NCI-H774 (cell line): ENCODE data around the gene SEMA4F.
A peak's percentile ranks its signal among the peaks of the same experiment; 100 is the strongest.
"Not testable (repeated sequence)": the region's sequence is repeated elsewhere in the genome, so short reads cannot be mapped to it uniquely, and the experiment has no call there.

Source experiments
- DNase-seq: peaks from one replicate; lab custom pipeline; 2025; lab: John Stamatoyannopoulos, UW

The SEMA4F gene, protein sequence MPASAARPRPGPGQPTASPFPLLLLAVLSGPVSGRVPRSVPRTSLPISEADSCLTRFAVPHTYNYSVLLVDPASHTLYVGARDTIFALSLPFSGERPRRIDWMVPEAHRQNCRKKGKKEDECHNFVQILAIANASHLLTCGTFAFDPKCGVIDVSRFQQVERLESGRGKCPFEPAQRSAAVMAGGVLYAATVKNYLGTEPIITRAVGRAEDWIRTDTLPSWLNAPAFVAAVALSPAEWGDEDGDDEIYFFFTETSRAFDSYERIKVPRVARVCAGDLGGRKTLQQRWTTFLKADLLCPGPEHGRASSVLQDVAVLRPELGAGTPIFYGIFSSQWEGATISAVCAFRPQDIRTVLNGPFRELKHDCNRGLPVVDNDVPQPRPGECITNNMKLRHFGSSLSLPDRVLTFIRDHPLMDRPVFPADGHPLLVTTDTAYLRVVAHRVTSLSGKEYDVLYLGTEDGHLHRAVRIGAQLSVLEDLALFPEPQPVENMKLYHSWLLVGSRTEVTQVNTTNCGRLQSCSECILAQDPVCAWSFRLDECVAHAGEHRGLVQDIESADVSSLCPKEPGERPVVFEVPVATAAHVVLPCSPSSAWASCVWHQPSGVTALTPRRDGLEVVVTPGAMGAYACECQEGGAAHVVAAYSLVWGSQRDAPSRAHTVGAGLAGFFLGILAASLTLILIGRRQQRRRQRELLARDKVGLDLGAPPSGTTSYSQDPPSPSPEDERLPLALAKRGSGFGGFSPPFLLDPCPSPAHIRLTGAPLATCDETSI

DNA sequence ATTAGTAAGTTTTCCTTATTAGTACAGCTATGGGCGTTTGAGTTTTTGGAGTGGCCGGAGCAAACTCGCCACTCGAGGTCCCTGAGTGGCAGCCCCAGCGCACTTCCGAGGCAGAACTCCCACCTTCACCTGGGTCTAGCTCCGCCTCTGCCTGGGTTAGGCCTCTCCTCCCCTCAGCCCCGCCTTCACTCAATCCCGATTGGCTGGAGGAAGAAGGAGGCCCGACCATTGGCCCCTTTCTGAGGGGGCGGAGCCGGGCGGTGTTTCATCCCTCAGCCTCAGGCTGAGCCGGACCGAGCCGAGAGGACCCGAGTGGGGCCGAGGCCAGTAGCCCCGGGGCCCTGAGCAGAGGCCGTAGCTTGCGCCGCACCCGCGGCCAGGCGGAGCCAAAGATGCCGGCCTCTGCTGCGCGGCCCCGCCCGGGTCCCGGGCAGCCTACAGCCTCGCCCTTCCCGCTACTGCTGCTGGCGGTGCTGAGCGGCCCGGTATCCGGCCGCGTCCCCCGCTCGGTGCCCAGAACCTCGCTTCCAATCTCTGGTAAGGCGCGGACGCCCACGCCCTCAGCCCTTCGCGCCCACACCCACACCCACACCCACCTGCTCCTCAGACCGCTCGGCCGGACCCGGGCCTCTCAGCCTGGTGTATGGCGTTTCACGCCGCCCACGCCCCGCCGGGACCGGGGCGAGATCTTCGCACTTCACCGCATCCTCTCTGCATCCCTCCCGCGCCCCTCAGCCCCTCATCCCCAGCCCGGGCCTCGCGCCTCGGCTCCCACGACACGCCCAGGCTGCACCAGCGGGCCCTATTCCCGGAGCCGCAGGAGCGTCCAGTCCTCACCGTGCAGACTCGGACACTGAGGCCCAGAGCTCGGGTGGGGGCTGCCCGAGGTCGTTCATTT lies at the start of gene SEMA4F:
TSS of gene SEMA4F (plus strand) at position 263 of the 898 bp plus-strand sequence. CDS start at position 393, 130 bp downstream.
- DNase-seq: peak; percentile 98

DNA sequence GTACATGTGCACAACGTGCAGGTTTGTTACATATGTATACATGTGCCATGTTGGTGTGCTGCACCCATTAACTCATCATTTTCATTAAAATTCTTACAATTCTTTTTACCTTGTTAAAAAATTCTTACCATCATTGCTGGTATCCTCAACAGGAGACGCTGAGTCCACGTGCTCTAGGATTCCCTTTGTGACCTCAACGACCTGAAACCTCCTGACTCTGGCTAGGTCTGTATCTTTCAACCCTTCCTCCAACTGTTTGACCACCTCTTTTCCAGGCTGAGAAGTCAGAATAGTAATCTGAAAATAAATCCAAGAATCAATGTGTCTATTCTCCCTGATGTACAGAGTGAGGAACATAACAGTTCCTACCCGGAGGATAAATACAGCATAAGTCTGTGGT lies 47.1 kb upstream of the SEMA4F start:
- DNase-seq: no peak

DNA sequence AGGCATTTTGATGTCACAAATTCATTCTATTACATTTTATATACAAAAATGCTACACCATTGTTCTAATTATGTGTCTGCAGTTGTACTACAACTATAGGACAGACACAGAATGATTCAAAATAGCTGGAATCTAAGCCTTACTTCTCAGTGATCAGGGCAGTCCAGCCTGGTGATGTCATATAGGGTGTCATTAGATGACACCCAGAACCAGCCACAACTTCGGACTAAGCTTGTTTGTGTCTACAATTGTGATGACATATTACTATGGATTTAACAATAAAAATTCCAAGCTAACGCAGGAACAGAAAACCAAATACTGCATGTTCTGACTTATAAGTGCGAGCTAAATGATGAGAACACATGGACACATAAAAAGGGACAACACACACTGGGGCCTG lies 36.9 kb upstream of the SEMA4F start:
- no peak for DNase-seq

DNA sequence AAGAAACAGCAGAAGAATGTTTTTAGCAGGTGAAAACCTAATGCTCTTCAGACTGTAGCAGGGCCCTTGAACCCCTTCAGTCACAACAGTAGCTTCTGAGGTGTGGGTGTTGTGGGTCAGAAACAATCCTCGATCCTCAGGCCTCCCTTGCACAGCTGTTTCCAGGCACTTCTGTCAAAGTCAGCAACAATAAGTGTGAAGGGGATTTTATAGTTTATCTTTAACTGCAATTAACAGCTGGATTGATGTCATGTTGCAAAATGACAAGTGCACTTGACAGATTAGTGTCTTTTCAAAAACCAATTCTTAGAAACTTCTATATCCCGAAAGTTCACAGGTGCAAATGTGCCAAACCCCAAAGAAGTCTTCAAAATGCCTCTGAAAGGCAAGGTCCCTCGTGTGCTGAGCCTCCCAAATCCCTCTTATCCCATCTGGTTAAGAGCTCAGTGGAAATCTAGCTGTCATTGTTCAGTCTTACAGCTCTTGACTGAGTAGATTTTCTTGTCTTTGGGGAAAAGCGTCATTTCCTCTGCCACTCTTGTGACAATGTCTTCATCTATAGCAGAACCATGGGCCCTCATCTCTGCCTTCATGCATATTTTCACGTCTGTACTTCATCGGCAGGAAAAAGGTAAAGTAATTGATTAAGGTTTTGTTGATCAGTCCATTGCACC lies 35.5 kb upstream of the SEMA4F start:
- DNase-seq: no peak

DNA sequence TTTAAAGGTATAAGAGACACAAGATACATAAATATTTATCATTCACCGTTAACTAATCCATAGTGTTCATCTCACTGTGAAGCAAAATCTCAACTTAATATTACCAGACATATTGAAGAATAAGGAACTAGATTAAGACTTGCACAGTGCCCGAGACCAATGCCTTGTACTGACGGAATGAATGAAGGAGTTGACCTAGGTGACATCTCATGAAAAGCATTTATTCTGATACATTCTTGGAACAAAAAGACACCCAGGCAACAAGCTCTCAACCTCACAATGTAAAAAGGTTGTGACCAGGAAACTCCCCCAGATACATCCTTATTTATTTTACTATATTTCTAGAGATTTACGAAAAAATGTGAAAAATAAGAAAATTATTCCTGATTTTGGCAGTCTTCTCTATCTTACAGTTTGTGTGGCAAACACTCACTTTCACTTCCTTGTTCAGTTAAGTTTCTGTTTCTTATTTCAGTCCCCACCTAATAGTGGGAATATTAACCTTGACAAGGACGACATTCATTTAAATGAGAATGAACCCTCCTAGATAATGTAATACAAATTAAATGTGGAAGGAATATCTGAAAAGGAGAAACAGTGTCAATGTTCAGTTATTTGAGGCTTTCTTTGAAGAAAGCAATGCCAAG lies 34.3 kb upstream of the SEMA4F start:
- DNase-seq: no peak

DNA sequence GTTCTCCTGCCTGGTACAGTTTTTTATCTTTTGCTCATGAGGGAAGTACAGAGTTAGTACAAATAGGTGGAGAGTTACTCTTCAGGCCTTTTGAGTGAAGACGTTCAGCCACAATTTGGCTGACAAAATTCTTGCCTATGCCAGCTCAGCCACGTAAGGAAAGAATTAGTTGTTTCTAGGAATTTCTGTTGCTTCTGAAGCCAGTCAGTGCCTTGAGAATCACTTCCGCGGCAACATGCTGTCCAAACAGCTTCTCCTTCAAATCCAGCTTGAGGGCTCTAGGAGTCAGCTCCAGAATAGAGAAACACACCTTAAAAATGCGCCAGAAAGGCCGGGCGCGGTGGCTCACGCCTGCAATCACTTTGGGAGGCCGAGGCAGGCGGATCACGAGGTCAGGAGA lies 33.4 kb upstream of the SEMA4F start:
- no peak for DNase-seq

DNA sequence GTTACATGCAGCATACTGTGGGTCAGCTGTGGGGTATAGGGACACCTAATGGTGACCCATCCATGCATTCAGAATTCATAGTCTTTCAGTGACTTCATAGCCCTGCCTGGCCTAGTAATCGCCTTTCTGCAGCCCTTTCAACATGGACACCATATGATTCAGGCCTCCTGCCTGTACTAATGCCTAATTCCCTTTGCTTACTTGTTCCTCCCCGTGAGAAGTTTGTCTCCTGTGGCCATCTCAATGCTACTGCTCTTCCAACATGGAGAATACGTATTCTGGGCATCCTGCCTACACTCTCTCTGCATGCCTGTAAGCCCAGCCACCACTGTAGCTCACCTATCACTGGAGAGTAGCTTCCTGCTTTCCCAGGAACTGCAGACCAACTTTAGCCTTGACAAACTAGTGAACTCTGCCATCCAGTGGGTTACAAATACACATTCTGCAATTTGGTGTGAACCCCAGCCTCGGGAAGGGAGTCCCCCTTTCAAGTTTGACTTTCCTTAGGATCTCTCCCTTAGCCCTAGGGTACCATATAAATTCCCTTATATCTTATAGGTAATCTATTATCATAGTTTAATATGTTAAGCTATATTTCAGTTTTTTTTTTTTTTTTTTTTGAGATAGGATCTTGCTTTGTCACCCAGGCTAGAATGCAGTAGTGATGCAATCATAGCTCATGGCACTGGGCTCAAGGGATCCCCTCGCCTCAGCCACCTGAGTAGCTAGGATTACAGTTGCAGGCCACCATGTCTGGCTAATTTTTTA lies 28.2 kb upstream of the SEMA4F start:
- DNase-seq: no peak

DNA sequence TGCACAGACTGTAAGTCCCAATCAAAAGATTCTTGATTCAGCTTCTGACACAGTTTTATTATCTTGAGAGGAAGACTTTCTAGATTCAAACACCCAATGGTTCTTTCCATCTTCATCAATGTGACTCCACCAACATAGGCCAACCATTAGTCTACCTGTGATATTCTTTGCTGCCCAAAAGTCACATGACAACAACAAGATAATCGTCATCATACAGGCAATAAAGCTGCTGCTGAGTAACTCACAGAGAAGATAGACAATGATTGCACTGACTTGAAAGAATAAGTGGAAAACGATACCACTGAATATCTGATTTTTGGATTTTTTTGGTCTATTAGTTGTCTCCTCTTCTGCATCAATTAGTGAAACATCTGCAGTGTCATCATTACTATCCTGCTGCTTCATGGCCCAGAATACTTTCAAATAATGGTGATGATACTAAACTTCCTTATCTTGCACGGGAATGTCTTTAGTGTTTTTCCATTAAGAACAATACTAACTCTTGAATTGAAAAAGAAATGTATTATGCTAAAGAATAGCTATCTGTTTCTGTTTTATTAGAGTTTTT lies 25.4 kb upstream of the SEMA4F start:
- DNase-seq: no peak

DNA sequence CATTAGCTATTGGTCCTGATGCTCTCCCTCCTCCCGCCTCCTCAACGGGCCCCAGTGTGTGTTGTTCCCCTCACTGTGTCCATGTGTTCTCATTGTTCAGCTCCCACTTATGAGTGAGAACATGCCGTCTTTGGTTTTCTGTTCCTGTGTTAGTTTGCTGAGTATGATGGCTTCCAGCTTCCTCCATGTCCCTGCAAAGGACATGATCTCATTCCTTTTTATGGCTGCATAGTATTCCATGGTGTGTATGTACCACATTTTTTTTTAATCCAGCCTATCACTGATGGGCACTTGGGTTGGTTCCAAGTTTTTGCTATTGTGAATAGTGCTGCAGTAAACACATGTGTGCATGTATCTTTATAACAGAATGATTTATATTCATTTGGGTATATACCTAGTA lies 23.6 kb upstream of the SEMA4F start:
- not testable (repeated sequence) for DNase-seq

DNA sequence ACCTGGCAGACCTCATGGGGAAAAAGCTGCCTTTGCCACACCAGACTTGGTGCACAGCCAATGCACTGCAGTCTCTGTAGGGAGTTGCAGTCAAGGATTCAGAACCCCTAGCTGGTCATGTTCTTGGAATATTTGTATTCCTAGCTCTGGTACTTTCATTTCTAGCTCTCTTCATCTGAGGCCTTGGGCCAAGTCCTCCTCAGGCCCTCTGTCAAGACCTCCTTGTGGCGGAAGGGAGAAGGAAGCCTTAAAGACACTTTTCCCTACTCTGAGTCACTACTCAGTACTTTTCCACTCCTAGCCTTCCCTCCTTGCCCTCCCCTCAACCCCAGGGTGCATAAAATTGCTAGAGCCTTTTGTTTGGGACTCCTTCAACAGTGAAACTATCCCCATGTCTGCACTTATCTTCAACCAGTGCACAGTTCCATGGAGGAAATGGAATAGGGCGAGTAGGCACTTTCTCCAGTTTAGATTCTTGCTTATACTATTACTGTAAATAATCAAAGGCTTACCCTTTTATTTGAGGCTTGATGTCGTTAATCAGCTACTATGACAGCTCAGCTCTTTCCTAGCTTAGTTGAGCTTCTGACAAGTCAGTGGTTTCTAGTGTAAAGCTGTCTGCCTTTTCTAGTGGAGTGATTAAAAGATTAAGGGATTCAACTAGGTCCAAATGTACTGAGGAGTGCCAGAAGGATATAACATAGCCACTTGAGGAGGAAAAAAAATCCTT lies 21.7 kb upstream of the SEMA4F start:
- DNase-seq: no peak

DNA sequence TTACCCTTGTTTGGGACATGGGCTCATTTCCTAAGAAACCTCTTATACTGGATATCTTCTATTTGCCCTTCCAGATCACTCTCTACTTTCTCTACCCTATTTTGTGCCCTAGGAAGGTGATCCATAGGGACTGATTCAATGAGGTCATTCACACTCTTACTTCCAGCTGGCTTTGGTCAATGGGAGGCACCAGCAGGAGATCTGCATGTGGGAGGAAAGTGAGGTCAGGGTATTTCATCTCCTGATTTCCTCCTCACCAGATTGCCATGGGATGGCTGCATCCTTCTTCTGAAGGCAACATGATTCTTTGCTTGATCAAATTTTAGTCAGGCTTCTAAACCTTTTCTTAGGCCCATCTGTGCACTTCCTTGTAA lies 21.1 kb upstream of the SEMA4F start:
- no peak for DNase-seq

DNA sequence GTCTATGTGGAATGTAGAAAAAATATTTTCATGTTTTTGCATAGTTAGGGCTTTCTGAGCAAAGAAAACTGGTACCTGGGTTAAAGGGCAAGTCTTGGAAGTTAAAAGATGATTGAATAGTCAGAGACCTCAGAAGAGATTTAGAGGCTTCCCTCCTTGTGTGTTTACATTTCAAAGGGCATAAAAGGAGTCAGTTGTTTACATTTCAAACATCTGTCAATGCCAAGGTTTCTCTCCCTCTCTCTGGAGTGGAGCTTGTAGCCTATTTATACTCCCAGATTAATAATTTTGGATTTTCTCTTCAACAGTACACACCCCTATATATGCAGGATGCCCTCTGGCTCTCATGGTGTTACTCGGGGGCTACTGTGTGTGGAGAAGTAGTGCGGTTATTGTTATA lies 14.5 kb upstream of the SEMA4F start:
- DNase-seq: no peak

DNA sequence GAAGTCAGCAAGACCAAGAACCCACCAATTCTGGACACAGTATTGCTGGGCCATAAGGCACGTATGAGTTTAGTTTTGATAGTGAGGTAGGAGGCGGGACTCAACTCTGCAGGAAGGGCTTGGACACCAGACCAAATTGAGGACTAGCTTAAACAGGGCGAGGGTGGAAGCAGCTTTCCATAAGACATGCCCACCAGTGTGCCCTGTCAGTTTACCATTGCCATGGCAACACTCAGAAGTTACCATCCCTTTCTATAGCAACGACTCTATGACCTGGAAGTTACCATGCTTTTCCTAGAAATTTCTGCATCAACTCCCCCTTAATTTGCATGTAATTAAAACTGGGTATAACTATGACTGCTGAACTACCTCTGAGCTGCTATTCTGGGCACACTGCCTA lies 8.7 kb upstream of the SEMA4F start:
- DNase-seq: no peak

DNA sequence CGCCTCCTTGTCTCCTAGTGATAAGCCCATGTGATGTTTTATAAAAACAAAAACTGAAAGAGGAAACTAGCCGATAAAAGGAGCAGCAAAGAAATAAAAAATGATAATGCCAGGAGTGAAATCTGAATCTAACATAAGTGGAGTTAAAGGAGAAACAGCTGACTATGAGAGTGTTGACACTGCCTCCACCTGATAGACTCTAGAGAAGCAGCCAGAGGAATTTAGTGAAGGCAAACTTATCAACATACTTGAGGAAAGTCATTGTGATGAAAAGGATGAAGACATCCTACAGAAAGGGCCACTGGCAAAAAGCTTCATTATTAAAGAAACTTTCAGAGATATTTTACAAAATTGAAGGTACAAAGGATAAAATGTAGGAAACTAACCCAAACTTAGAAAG lies 7.8 kb upstream of the SEMA4F start:
- no peak for DNase-seq

DNA sequence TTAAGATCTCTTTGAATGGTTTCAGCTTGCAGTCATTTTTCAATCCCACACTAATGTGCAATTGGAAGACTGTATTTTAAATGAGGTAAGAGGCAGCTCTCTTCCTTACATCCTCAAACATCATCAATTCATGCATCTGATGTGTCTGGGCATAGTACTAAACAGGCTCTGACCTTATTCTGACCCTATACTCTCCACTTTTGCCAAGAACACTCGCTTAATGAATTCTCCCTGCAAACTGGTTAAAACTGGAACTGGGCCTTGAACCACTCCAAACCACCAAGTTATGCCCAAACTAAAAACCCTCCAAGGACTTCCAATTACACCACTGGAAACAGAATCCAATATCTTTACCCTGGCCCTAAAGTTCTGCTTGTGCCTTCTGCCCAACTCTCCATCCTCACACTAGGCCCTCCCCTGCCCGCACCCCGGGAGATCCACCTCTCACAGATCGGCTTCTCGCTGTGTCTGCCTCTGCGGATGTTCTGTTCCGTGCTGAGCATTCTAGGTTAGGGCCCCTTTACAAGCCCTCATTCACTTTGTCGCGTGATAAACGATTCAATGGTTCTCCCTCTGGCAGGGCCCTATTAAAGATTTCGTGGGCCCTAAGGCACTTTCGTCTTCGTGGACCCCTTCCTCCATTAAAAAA lies 7.1 kb upstream of the SEMA4F start:
- DNase-seq: no peak

DNA sequence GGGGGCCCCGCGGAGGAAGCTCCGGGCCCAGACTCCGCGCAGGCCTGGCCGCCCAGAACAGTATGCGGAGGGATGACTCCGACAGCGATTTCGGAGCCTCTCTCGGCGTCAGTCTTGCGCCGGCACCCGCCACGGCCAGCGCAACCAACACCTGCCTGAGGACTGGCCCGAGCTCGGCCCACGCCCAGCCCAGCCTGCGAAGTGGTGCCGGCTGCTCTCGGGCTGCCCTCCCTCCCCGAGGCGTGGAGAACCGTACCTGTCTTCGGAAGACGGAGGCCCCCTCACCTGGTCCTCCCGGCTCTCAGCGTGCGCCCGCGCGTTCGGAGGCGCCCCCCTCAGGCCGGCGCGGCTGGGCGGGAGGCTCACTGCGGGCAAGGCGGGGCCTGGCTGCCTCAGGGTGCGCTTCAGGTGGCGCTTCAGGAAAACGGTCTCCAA lies 6.0 kb upstream of the SEMA4F start, which contains the start of gene M1AP:
TSS of gene M1AP (minus strand) at position 322 of the 435 bp plus-strand sequence. CDS start 8,055 bp downstream, outside the sequence.
- DNase-seq: no peak

DNA sequence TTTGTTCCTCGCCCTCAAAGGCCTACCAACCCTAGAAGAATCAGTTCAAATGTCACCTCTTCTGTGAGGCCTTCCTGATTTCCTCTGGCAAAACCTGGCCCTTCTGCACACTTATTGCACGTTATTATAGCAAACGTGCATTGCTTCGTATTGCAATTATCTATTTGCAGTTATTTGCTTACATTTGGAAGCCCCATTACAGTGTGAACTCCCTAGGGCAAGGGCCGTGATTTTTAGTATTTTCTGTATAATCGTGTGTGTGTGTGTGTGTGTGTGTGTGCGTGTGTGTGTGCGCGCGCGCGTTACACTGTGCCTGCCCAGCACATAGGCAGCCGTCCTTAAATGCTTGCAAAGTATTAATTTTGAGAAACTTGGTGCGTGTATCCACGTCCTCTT lies 460 bp upstream of the SEMA4F start:
- no peak for DNase-seq

DNA sequence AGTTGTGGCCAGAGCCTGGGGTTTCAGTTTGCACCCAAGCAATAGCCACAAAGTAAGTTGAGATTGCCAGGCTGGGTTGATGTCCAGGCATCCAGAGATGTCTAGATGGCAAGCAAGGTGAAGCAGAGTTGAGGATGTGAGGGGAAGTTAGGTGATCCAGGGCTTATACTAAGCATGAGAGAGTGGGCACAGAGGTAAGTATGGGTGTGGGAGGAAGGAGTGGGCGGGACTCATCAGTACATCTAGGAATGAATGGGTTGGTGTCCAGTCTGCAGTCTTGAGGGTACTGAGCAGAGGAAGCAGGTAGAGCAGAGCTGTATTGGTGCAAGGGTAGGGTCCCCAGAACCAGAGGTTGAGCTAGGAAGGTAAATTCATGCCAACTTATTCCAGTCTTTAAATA lies 1.5 kb downstream of the SEMA4F start:
- DNase-seq: no peak

DNA sequence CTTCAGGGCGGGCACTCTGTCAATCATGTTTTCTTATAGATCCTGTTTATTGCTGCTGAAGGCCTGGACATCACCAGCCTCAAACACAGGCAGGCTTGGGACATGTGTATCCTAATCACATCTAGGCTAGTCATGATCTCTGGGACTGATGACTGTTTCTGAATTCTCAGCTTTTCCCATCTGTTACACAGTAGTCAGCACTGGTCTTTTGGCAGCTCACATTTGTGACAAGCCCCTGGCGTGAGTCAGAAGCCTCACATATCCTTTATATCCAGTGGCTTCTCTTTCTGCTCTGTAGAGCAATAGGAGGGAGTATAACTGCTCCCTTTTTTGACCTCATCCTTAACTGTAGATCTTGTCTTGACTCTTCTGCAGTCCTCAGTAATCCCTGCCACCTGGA lies 4.5 kb downstream of the SEMA4F start:
- no peak for DNase-seq
